Measurements from ENCODE around the gene UBE2B.
"Not testable (repeated sequence)": the region's sequence is repeated elsewhere in the genome, so short reads cannot be mapped to it uniquely, and the experiment has no call there.

- not testable (repeated sequence) for TF ChIP-seq CTCF (IDR thresholded peaks at IDR 0.05; ENCODE audit: poor library complexity); EZH2 (IDR thresholded peaks at IDR 0.05; ENCODE audit: borderline replicate concordance); EZH2phosphoT487 (IDR thresholded peaks at IDR 0.05; ENCODE audit: low read depth, severe bottlenecking, unreplicated experiment)
These were observed 2.3 kb downstream of the UBE2B start for GRCh38 chr5:134373633-134374032.
